GM12878 (cell line): Measurements from ENCODE around the gene MPHOSPH6. TPM values are rescaled to one million over a fixed set of nuclear protein-coding genes. Genes with fewer than 3 reads are reported as not detected.

Experiments used
- ATAC-seq: fragments of 200-7000 bp; cut with Tn5 transposase; 3 replicates; pipeline ENCODE4 v1.9.1; 2020; ENCODE audit warnings: mild to moderate bottlenecking, moderate library complexity
- BruUV-seq: library from RNA; stranded (reverse); fragments of 400-500 nt; replicated peaks from 2 replicates; lab custom pipeline; 2021; lab: Mats Ljungman, UMichigan
- CTCF ChIA-PET: fragments of 300-600 bp; sonication (Branson Sonifier 250); formaldehyde crosslinking; extraction: SDS; loops from one replicate; lab custom pipeline; 2021; ENCODE audit warnings: inconsistent platforms; lab: Yijun Ruan, JAX
- POLR2A ChIA-PET: fragments of 350-600 bp; formaldehyde crosslinking; extraction: SDS; loops from one replicate; lab custom pipeline; 2021; ENCODE audit warnings: inconsistent platforms; lab: Charles Lee
- RAD21 ChIA-PET: fragments of 300-600 bp; sonication (Branson Sonifier 250); formaldehyde crosslinking; loops from one replicate; lab custom pipeline; 2023; ENCODE audit warnings: antibody characterized with exemption; ENCODE audit not compliant: unreplicated experiment; lab: Charles Lee
- SMC1A ChIA-PET: fragments of 300-600 bp; sonication (Branson Sonifier 250); formaldehyde crosslinking; loops from one replicate; lab custom pipeline; 2023; ENCODE audit not compliant: unreplicated experiment, uncharacterized antibody; lab: Charles Lee
- DNase-seq: peaks from one replicate; pipeline ENCODE4 v3.0.0-alpha.2; 2011; ENCODE audit warnings: low read depth, low spot score
- FAIRE-seq: peaks from 3 replicates; lab custom pipeline; 2011; peaks lifted over from hg19 to GRCh38; lab: Jason Lieb, UNC
- H2AFZ ChIP-seq: 2 replicates; pipeline ENCODE4 v1.6.0; 2011; ENCODE audit warnings: low read depth, low read length, control low read depth; ENCODE audit not compliant: control insufficient read depth
- H3K27ac ChIP-seq: 2 replicates; pipeline ENCODE4 v1.5.1; 2011; ENCODE audit warnings: control low read depth; ENCODE audit not compliant: control insufficient read depth, insufficient read depth
- H3K27me3 ChIP-seq, 2 experiments: replicated peaks in 1 of 2; 2 replicates each; pipeline versions ENCODE4 v1.6.0 to v1.6.1; 2011; ENCODE audit warnings: low read length in 1 of 2; ENCODE audit not compliant: control insufficient read depth in 2 of 2, insufficient read depth in 2 of 2
- H3K36me3 ChIP-seq, 2 experiments: 2 replicates each; pipeline ENCODE4 v1.5.1; 2011; ENCODE audit warnings: low read length in 1 of 2; ENCODE audit not compliant: control insufficient read depth in 2 of 2, insufficient read depth in 2 of 2
- H3K4me1 ChIP-seq: 2 replicates; pipeline ENCODE4 v1.6.1; 2011; ENCODE audit warnings: mild to moderate bottlenecking, low read length, moderate library complexity, mixed read lengths; ENCODE audit not compliant: control insufficient read depth, insufficient read depth
- H3K4me2 ChIP-seq: 2 replicates; pipeline ENCODE4 v1.6.0; 2011; ENCODE audit warnings: control low read depth; ENCODE audit not compliant: control insufficient read depth, insufficient read depth
- H3K4me3 ChIP-seq: fragments of 200-600 bp; sonication (generic); 2 replicates; pipeline ENCODE4 v1.5.1; 2016
- H3K79me2 ChIP-seq: 2 replicates; pipeline ENCODE4 v1.6.0; 2011; ENCODE audit warnings: low read length; ENCODE audit not compliant: control insufficient read depth, insufficient read depth
- H3K9ac ChIP-seq: 2 replicates; pipeline ENCODE4 v1.8.0; 2011; ENCODE audit warnings: low read length, control low read depth, mixed read lengths; ENCODE audit not compliant: control insufficient read depth, insufficient read depth
- H3K9me3 ChIP-seq: replicated peaks from 3 replicates; pipeline ENCODE4 v1.5.1; 2011; ENCODE audit warnings: mild to moderate bottlenecking, low read length; ENCODE audit not compliant: control insufficient read depth, insufficient read depth
- H4K20me1 ChIP-seq: 2 replicates; pipeline ENCODE4 v1.6.0; 2011; ENCODE audit not compliant: control insufficient read depth, insufficient read depth
- CEBPB ChIP-seq, 2 experiments: fragments of 150-350 bp in 1 of 2; IDR thresholded peaks; 2 replicates each; pipeline ENCODE4 v1.6.1; 2012 to 2014; ENCODE audit warnings: low read depth in 2 of 2, low read length in 2 of 2, borderline replicate concordance in 1 of 2, inconsistent platforms in 1 of 2
- FOXK2 ChIP-seq: fragments of 450-650 bp; IDR thresholded peaks from 2 replicates; pipeline ENCODE4 v1.6.1; 2017; ENCODE audit warnings: mild to moderate bottlenecking, moderate library complexity
- IRF4 ChIP-seq: IDR thresholded peaks from 2 replicates; pipeline ENCODE4 v1.6.1; 2011; ENCODE audit warnings: low read depth, low read length
- MYC ChIP-seq: IDR thresholded peaks from 2 replicates; pipeline ENCODE4 v1.6.1; 2011; ENCODE audit warnings: mild to moderate bottlenecking, low read length, moderate library complexity, inconsistent platforms; ENCODE audit not compliant: insufficient read depth, insufficient replicate concordance, insufficient read length, severe bottlenecking
- NFIC ChIP-seq: IDR thresholded peaks from 2 replicates; pipeline ENCODE4 v1.6.1; 2012; ENCODE audit warnings: low read depth, mild to moderate bottlenecking, inconsistent platforms, low read length, moderate library complexity
- PML ChIP-seq: IDR thresholded peaks from 2 replicates; pipeline ENCODE4 v1.6.1; 2012; ENCODE audit warnings: low read length, inconsistent platforms
- RAD21 ChIP-seq: IDR thresholded peaks from 2 replicates; pipeline ENCODE4 v1.6.1; 2011; ENCODE audit warnings: mild to moderate bottlenecking, low read depth, low read length, moderate library complexity; ENCODE audit not compliant: insufficient read depth
- RBBP5 ChIP-seq: fragments of 200-600 bp; sonication (generic); conservative IDR thresholded peaks from 2 replicates; pipeline ENCODE4 v1.6.1; 2016
- SMARCA5 ChIP-seq: fragments of 450-650 bp; IDR thresholded peaks from 2 replicates; pipeline ENCODE4 v1.6.1; 2017; ENCODE audit warnings: mild to moderate bottlenecking
- TCF12 ChIP-seq: IDR thresholded peaks from 2 replicates; pipeline ENCODE4 v1.6.1; 2011; ENCODE audit warnings: low read depth, mild to moderate bottlenecking, low read length
- WGBS: methylation state at CpG from one replicate; pipeline ENCODE4 v1.1.6; 2016; ENCODE audit warnings: low lambda C conversion rate; ENCODE audit not compliant: insufficient replicate concordance, insufficient coverage; ENCODE audit errors: missing lambda C conversion rate; 5-methylcytosine and 5-hydroxymethylcytosine counted together
- in situ Hi-C: fragments of 300-500 bp; cut with MboI; formaldehyde crosslinking; loops from 9 replicates; pipeline ENCODE4 v1.14.3; 2018; ENCODE audit warnings: mixed read lengths
- intact Hi-C: fragments of 100-400 bp; cut with micrococcal nuclease; formaldehyde crosslinking; loops from one replicate; pipeline ENCODE4 v1.14.2; 2022; ENCODE audit not compliant: unreplicated experiment
- polyA plus RNA-seq, 11 experiments: library from polyadenylated mRNA; depleted of rRNA in 4 of 11; unstranded in 6 of 11; stranded (reverse) in 5 of 11; fragments of >200 nt; fragmentation: Nextera tagmentation in 4 of 11; fragmentation: Illumina TruSeq in 1 of 11; extraction: Ambion mirVana in 4 of 11; extraction: Trizol in 1 of 11; gene quantifications; 1 replicate in 1 of 11; 2 replicates in 10 of 11; pipeline versions ENCODE4 v1.2.1 to v1.2.3, GENCODE V29; 2011 to 2016; ENCODE audit warnings: inconsistent platforms in 2 of 11, missing spikeins in 2 of 11, low read depth in 1 of 11
- total RNA-seq, 4 experiments: library from RNA; depleted of rRNA in 3 of 4; stranded (reverse); fragments of >200 nt in 3 of 4; fragmentation: Illumina TruSeq in 1 of 4; extraction: Trizol in 1 of 4; gene quantifications; 2 replicates each; pipeline versions ENCODE4 v1.2.1 to v1.2.3, GENCODE V29; 2013 to 2021
- TF ChIP-seq, protein P1 (sequence below): fragments of 450-650 bp; IDR thresholded peaks from 2 replicates; pipeline ENCODE4 v1.6.1; 2016; ENCODE audit warnings: mild to moderate bottlenecking
- TF ChIP-seq, protein P2 (sequence below): IDR thresholded peaks from 2 replicates; pipeline ENCODE4 v1.6.1; 2012; ENCODE audit warnings: low read depth, low read length, improper control_type of control experiment

MPHOSPH6 gene
- total and polyA plus RNA-seq, 10 of the 15 experiments (the other 5 are each of a cell fraction or from before 2014, with no cell fraction given), result 8.9 to 39.6 (median 19.8) TPM

DNA sequence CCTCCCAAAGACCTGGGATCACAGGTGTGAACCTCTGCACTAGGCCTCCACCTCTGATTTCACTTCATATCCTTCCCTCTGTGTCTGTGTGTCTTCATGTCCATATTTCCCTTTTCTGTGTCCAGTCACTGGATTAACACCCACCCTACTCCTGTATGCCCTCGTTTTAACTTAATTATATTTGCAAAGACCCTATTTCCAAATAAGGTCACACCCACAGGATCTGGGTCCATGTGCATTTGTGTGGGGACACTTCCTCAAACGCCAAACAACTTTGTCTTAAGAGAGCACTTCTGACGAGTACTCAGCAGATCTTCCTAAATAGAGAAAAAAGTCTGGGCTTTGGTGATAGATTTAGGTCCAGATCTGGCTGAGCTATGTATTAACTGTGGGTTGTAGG is 56.3 kb downstream of the MPHOSPH6 start:
- no peak for ATAC-seq
- no peak for TF ChIP-seq FOXK2
- TF ChIP-seq, protein P1, sequence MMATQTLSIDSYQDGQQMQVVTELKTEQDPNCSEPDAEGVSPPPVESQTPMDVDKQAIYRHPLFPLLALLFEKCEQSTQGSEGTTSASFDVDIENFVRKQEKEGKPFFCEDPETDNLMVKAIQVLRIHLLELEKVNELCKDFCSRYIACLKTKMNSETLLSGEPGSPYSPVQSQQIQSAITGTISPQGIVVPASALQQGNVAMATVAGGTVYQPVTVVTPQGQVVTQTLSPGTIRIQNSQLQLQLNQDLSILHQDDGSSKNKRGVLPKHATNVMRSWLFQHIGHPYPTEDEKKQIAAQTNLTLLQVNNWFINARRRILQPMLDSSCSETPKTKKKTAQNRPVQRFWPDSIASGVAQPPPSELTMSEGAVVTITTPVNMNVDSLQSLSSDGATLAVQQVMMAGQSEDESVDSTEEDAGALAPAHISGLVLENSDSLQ, result no peak
- no peak for TF ChIP-seq CEBPB (IDR thresholded peaks at IDR 0.05; ENCODE audit: borderline replicate concordance in 1 of 2, low read depth in 2 of 2, low read length in 2 of 2)
- no peak for TF ChIP-seq SMARCA5
- TF ChIP-seq IRF4, result no peak
- TF ChIP-seq, protein P2, sequence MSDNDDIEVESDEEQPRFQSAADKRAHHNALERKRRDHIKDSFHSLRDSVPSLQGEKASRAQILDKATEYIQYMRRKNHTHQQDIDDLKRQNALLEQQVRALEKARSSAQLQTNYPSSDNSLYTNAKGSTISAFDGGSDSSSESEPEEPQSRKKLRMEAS, result no peak
- TF ChIP-seq RBBP5, result no peak
- no peak for TF ChIP-seq RAD21
- TF ChIP-seq NFIC, result no peak
- no peak for TF ChIP-seq PML
- TF ChIP-seq MYC, result no peak
- TF ChIP-seq TCF12, result no peak
- peaks cover under 1% of the 10 kb centered on the region; the same call in 1 of the 2 replicates for H4K20me1 ChIP-seq
- H3K79me2 ChIP-seq, result no peaks in the 10 kb centered on the region
- H3K4me2 ChIP-seq, result no peak overlapping the region
- no TSS peak for BruUV-seq
- DNase-seq, result no peak
- no peak overlapping the region for H3K4me3 ChIP-seq
- peaks cover 0 to 2% of the 10 kb centered on the region in 2 experiments; a peak in 1 of 4 replicates for H3K27me3 ChIP-seq
- WGBS, result 1% methylated on average over 3 of the region's 3 CpGs
- H3K9ac ChIP-seq, result no peak overlapping the region
- in situ Hi-C loops, result no loop called here
- no peaks in the 10 kb centered on the region for H3K36me3 ChIP-seq
- ChIA-PET RAD21 (no interaction called here), CTCF (no interaction called here), POLR2A (no interaction called here), SMC1A (no interaction called here)
- no peak overlapping the region for H3K27ac ChIP-seq
- no peaks in the 10 kb centered on the region for H3K4me1 ChIP-seq
- no peaks in the 10 kb centered on the region for H3K9me3 ChIP-seq
- FAIRE-seq, result no peak
- no peak overlapping the region for H2AFZ ChIP-seq
- intact Hi-C loops, result no loop called here
